Fibroblast of lung (primary cell): ENCODE measurements around the gene ATP5PD. TPM values are rescaled to one million over a fixed set of nuclear protein-coding genes. Genes with fewer than 3 reads are reported as not detected.
A peak's percentile ranks its signal among the peaks of the same experiment; 100 is the strongest.

Experiments
- DNase-seq, 2 donors: peaks; one replicate each; pipeline versions ENCODE4 v3.0.0 to v3.0.0-alpha.2; 2010; ENCODE audit warnings: low read depth in 2 of 2
- H2AFZ ChIP-seq: 2 replicates; pipeline ENCODE4 v1.5.1; 2012; ENCODE audit warnings: low read length, control low read depth, inconsistent platforms
- H3K27ac ChIP-seq: 2 replicates; pipeline ENCODE4 v1.5.1; 2011; ENCODE audit warnings: low read length, control low read depth; ENCODE audit not compliant: insufficient read depth
- H3K27me3 ChIP-seq: 2 replicates; pipeline ENCODE4 v1.5.1; 2011; ENCODE audit warnings: mild to moderate bottlenecking, low read length; ENCODE audit not compliant: control insufficient read depth, insufficient read depth
- H3K36me3 ChIP-seq: 2 replicates; pipeline ENCODE4 v1.5.1; 2011; ENCODE audit warnings: low read length; ENCODE audit not compliant: control insufficient read depth, insufficient read depth
- H3K4me1 ChIP-seq: 2 replicates; pipeline ENCODE4 v1.5.1; 2011; ENCODE audit warnings: low read length; ENCODE audit not compliant: control insufficient read depth, insufficient read depth; ENCODE audit errors: extremely low read depth
- H3K4me2 ChIP-seq: 2 replicates; pipeline ENCODE4 v1.5.1; 2011; ENCODE audit warnings: low read length, control low read depth; ENCODE audit not compliant: insufficient read depth; ENCODE audit errors: extremely low read depth
- H3K4me3 ChIP-seq, 4 experiments: fragments of 200-600 bp in 1 of 4; sonication (generic) in 1 of 4; replicated peaks in 1 of 4; 2 replicates each; pipeline ENCODE4 v1.5.1; 2011 to 2016; ENCODE audit warnings: low read length in 4 of 4, low read depth in 3 of 4, mild to moderate bottlenecking in 3 of 4, control low read depth in 2 of 4, inconsistent platforms in 1 of 4, mixed read lengths in 1 of 4; ENCODE audit not compliant: insufficient read depth in 1 of 4; ENCODE audit errors: control extremely low read depth in 1 of 4
- H3K79me2 ChIP-seq: 2 replicates; pipeline ENCODE4 v1.5.1; 2012; ENCODE audit warnings: mild to moderate bottlenecking, low read length, inconsistent platforms; ENCODE audit not compliant: control insufficient read depth, insufficient read depth
- H3K9ac ChIP-seq: 2 replicates; pipeline ENCODE4 v1.5.1; 2011; ENCODE audit warnings: mild to moderate bottlenecking, low read length, control low read depth; ENCODE audit not compliant: insufficient read depth
- H3K9me3 ChIP-seq: 2 replicates; pipeline ENCODE4 v1.5.1; 2012; ENCODE audit warnings: low read depth, low read length; ENCODE audit not compliant: control insufficient read depth, insufficient read depth
- H4K20me1 ChIP-seq: 2 replicates; pipeline ENCODE4 v1.5.1; 2011; ENCODE audit warnings: low read length; ENCODE audit not compliant: control insufficient read depth, insufficient read depth; ENCODE audit errors: extremely low read depth
- CTCF ChIP-seq, 2 donors: IDR thresholded peaks in 1 of 2; conservative IDR thresholded peaks in 1 of 2; 1 replicate in 1 of 2; 2 replicates in 1 of 2; pipeline ENCODE4 v1.5.1; 2011 to 2012; ENCODE audit warnings: low read length in 2 of 2, control low read depth in 1 of 2, inconsistent platforms in 1 of 2, low read depth in 1 of 2, mild to moderate bottlenecking in 1 of 2
- EZH2 ChIP-seq: IDR thresholded peaks from 2 replicates; pipeline ENCODE4 v1.5.1; 2012; ENCODE audit warnings: low read length, control low read depth, mild to moderate bottlenecking; ENCODE audit errors: missing control alignments
- polyA minus RNA-seq: library from RNA; depleted of rRNA, polyadenylated mRNA; stranded (reverse); fragments of >200 nt; gene quantifications from 2 replicates; pipeline ENCODE4 v1.2.3, GENCODE V29; 2011; ENCODE audit warnings: low replicate concordance
- polyA plus RNA-seq, 2 donors: library from polyadenylated mRNA; depleted of rRNA in 1 of 2; stranded (reverse) in 1 of 2; unstranded in 1 of 2; fragments of >200 nt; gene quantifications; 2 replicates each; pipeline ENCODE4 v1.2.1, GENCODE V29; 2011 to 2012; ENCODE audit warnings: missing spikeins in 1 of 2
- total RNA-seq: library from RNA; depleted of rRNA; stranded (reverse); fragments of >200 nt; gene quantifications from 2 replicates; pipeline ENCODE4 v1.2.1, GENCODE V29; 2014

The ATP5PD gene
- total RNA-seq: 258 and 317 TPM in 2 replicates
- polyA plus RNA-seq: 442 and 521 TPM in 2 replicates
- polyA plus RNA-seq (2012): 652 and 693 TPM in 2 replicates
- polyA minus RNA-seq: 93.1 and 124 TPM in 2 replicates

- Histone ChIP-seq H4K20me1 (no peaks in the 10 kb centered on the region), H3K4me2 (peak within 1 kb of the TSS; percentile 100), H3K36me3 (peaks cover 2% of the 10 kb centered on the region), H3K9ac (peak within 1 kb of the TSS; percentile 86), H3K27ac (peak within 1 kb of the TSS; percentile 94), H2AFZ (peak within 1 kb of the TSS; percentile 70), H3K9me3 (no peaks in the 10 kb centered on the region), H3K79me2 (peaks cover 21% of the 10 kb centered on the region), H3K4me3 (peak within 1 kb of the TSS; percentile 79 to 97 (median 93)), H3K27me3 (no peaks in the 10 kb centered on the region), H3K4me1 (peaks cover 3% of the 10 kb centered on the region)
- TF ChIP-seq EZH2 (no peak), CTCF (conservative IDR thresholded peaks at IDR 0.05 in 1 of 2, IDR thresholded peaks at IDR 0.05 in 1 of 2; ENCODE audit: low read depth in 1 of 2, low read length in 2 of 2) (no peak)
- DNase-seq: peak; percentile 96 to 97
Measured at GRCh38 chr17:75046407-75047289, at the start of gene ATP5PD, which contains the start of gene KCTD2. Gene ATP5PD (minus strand): TSS chr17:75046969. CDS start chr17:75042650, 4,319 bp downstream. Gene KCTD2 (plus strand): TSS chr17:75047225. CDS start chr17:75047251, 26 bp downstream.

- Histone ChIP-seq H3K4me3 (no peak overlapping the region), H3K27ac (no peak overlapping the region), H3K9ac (no peak overlapping the region), H3K4me2 (no peak overlapping the region), H4K20me1 (no peaks in the 10 kb centered on the region), H3K36me3 (no peaks in the 10 kb centered on the region), H2AFZ (no peak overlapping the region), H3K9me3 (no peaks in the 10 kb centered on the region), H3K27me3 (no peaks in the 10 kb centered on the region), H3K79me2 (no peaks in the 10 kb centered on the region), H3K4me1 (peaks cover 8% of the 10 kb centered on the region)
- DNase-seq: peak; percentile 62 to 81
- TF ChIP-seq CTCF (conservative IDR thresholded peaks at IDR 0.05 in 1 of 2, IDR thresholded peaks at IDR 0.05 in 1 of 2; ENCODE audit: low read depth in 1 of 2, low read length in 2 of 2) (no peak), EZH2 (no peak)
Measured at GRCh38 chr17:75096082-75096625, 49.4 kb upstream of the ATP5PD start.

- peaks cover 10% of the 10 kb centered on the region for H3K4me1 ChIP-seq
- no peak for DNase-seq
- no peak for TF ChIP-seq CTCF (conservative IDR thresholded peaks at IDR 0.05 in 1 of 2, IDR thresholded peaks at IDR 0.05 in 1 of 2; ENCODE audit: low read depth in 1 of 2, low read length in 2 of 2)
- no peak for TF ChIP-seq EZH2
Measured at GRCh38 chr17:75094871-75095399, 48.2 kb upstream of the ATP5PD start.

More at GRCh38 chr17:75094871-75095399, 48.2 kb upstream of the ATP5PD start:
- no peaks in the 10 kb centered on the region for H3K79me2 ChIP-seq
- no peak overlapping the region for H3K4me3 ChIP-seq
- H3K27ac ChIP-seq: no peak overlapping the region
- no peaks in the 10 kb centered on the region for H3K9me3 ChIP-seq
- no peak overlapping the region for H3K9ac ChIP-seq
- H2AFZ ChIP-seq: no peak overlapping the region
- H3K36me3 ChIP-seq: no peaks in the 10 kb centered on the region
- no peaks in the 10 kb centered on the region for H3K27me3 ChIP-seq
- no peaks in the 10 kb centered on the region for H4K20me1 ChIP-seq
- no peak overlapping the region for H3K4me2 ChIP-seq
